GM18867 (cell line): ENCODE results near the gene LMAN1L.

ENCODE experiments used
- ATAC-seq: cut with Tn5 transposase; IDR thresholded peaks from one replicate; pipeline ENCODE4 v1.9.1; 2021; ENCODE audit warnings: mild to moderate bottlenecking, moderate library complexity; ENCODE audit not compliant: unreplicated experiment

Gene LMAN1L

DNA sequence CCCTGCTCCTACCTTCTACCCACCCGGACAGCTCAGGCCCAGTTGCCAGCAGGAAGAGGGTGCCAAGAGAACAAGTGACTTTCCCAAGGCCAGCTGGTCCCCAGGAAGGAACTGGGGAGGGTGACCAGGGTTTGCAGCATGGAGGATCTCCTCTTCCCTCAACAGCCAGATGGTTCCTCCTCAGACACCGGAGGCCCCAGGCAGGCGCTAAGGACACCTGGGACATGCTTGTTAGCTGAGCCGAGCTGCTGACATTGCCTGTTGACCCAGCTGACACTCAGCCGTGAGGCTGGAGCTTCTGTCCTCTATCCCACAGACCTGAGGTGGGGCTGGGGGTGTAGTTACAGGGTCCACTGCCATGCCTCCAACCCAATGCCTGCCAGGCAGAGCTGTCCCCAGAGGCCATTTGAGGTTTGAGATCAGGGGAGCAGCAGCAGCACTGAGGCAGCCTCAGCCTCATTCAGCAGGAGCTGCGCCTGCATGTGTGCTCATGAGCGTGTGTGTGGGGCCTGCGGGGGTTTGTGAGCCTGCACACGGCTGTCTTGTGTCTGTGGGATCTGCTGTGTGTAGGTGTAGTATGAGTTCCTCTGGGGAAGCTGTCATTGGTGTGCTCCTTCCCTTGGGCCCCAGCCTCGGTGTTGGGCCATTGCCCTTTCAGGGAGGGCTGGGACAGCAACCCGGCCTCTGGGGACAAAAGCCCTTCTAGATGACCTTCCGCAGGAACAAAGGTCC is 20.9 kb downstream of the LMAN1L start:
- ATAC-seq, result no peak

DNA sequence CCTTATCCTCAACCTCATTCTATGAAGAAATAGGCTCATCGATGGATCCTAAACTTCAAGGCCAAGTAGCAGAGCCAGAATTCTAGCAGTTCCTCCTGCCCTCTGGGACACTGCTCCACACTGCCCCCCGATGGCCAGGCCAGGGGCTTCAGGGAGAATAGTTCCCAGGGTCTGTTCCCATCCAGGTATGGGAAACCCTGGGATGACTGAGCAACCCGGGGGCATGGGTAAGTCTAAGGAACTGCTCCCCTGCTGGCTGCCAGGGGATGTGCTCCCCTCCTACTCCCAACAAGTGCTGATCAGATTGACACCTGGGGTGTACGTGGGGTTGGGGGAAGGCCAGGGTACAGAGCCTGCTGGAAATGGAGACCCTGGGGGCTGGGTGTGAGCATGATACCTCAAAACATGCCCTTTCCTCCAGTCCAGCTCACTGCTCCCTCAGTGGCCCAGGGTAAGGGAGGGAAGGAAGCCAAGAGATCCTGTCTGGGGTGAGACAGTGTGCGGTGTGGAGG is 22.7 kb downstream of the LMAN1L start:
- ATAC-seq, result no peak

DNA sequence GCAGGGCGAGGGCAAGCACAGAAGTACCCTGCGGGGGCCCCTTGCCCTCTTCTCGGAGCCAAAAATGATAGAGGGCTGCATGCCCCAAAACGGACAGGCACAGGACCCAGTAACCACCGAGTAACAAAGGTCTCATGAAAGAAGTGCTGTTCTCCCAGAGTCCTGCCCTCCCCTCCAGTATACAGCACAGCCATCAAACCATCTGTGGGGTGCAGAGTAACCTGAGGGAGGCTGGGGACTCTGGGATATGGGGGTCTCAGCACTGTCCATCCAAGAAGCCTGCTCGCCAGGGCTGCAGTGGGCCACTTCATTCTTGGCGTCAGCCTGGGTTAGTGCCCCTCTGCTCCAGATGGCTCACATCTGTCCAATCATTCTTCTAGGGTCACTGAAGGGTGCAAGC is 24.2 kb downstream of the LMAN1L start:
- no peak for ATAC-seq

DNA sequence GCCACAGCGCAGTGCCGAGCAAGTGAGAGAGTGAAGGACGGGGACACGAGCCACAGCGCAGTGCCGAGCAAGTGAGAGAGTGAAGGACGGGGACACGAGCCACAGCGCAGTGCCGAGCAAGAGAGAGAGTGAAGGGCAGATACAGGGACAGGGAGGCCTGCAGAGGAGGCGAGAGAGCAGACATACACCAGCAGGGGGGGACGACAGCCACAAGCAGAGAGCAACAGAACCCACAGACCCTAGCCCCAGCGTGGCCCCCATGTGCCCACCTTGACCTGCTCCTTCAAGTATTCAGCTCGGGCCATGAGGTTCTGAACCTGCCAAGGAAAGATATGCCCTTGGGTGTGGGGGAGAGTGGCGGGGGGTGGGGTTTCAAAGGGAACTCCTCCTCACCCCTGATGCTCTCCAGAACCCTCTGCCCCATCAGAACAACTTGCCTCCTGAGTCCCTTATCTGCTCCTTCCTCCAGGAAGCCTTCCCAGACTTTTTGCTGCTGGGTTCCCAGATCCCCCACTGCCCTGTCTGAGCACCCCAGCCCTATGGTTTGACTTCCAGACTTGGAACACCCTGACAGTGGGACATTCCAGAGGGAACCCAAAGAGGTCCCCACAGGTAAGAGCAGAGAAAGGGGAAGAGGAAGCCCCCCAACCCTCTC is 25.0 kb downstream of the LMAN1L start:
- no peak for ATAC-seq

DNA sequence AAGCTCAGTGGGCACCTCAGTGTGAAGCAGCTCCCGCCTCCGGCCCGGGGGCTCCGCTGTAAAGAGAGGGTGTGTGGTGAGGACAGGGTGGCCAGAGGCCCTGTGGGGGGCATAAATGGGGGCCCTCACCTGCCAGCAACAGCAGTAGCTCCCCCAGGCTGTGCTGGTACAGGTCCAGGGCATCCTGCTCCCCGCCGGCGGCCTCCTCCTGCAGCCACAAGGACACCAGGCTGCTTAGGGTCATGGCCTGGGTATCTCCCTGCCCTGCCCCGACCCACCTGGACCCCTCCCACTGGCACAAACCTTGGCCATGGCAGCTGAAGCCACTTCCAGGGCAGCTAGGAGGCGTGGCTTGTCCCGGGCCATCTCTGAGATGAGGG is 25.5 kb downstream of the LMAN1L start:
- no peak for ATAC-seq

DNA sequence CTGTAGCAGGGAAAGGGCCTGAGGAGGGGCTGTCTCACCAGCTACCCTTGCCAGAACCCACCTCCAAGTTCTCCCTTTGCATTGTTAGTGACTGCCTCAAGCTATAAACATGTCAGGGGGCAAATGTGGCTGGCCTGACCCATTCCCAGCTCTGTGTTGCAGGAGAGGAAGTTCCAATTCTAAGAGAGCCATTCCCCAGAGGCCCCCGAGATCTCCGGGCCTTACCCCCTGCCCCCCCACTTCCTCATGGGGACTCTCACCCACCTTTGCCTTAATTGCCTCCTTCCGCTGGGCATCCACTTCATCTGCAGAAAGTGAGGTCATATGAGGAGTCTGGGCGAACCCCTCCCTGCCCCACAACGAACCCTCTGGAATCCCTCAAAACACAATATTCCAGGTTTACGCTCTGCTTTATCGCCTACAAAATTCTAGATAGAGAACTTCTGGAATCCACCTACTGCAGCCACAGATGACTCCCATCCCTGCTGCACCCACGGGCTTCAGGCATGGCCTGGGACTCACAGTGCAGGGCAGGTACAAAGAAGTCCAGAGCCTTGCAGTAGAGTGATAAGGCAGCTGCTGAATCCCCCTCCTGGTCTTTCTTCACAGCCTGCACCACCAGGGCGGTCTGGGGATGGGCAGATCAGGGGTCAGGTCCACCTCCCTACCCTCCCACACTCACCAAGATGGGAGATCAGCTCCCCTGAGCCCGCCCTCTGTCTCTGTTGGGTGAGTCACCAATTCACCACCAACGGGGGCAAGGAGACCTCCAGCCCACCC is 26.3 kb downstream of the LMAN1L start:
- no peak for ATAC-seq

DNA sequence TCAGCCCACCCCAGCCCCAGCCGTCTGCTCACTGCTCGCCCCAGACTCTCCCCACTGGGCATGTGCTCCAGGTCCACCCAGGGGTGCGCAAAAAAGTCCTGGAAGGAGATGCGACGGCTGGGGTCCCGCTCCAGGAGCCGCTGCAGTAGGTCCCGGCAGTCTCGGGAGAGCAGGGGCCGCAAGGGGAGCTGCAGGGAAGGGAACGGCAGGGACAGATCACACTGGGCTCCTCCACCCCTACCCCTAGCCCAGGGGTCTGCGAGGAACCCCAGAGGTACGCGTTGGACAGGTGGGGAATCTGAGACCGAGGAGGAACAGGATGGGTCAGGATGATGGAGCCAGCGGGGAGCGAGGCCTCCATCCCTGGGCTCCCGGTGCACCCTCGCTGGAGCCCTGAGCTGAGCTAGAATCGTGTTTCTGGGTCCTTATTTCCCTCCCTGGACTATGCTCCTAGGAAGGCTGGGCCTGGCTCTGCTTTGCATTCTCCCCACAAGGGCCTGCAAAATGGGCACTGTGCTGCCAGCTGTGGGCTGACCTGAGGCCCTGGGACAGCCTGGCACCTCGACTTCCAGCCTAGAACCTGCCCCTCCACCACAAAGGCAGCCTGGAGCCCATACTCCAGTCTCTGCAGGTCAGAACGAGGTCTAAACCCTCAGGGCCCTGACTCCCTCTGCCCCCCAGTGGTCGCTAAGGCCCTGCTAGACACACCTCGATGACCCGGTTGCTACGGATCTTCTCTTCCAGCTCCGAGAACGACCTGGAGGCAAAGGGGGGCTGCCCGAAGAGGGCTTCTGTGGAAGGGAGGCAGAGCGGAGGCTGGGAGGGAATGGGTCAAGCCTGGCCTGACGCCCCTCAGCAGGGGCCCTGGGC is 27.1 kb downstream of the LMAN1L start:
- no peak for ATAC-seq

DNA sequence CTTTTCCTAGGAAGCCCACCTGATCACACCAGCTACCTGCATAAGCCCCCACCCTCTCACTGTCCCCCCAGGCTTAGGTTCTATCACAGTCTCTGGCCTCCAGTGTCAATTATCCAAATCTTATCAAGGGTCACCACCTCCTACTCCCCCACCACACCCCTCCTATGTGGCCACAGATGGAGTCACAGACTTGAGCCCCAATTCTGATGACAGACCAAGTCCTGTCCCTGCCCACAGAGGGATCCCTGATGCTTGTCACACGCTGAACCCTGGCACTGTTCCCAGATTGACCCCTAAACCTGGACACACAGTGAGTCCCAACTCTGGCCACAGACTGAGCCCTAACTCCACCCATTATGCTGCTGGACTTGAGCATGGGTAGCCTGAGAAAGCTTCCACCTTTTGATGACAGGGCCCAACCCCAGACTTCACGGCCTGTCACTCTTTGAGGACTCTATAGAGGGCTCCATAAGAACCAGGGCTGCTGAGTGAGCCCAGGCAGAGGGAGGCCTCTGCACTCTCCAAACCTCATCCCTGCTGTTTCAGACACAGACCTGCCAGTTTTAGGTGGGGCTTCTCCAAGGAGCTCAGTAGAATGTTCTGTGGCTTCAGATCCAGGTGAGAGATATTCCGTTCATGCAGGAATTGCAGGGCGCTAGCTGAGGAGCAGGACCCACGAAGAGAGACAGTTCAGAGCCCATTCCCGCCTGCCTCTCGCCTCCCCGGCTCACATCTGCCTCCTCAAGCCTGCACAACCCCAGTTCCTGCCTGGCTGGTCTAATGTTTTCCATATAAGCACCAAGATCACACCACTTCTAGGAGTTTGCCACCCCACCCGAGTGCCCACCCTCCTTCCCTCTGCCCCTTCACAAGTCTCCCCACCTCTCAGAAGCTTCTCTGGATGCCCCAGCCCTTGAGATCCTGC is 28.5 kb downstream of the LMAN1L start:
- no peak for ATAC-seq

DNA sequence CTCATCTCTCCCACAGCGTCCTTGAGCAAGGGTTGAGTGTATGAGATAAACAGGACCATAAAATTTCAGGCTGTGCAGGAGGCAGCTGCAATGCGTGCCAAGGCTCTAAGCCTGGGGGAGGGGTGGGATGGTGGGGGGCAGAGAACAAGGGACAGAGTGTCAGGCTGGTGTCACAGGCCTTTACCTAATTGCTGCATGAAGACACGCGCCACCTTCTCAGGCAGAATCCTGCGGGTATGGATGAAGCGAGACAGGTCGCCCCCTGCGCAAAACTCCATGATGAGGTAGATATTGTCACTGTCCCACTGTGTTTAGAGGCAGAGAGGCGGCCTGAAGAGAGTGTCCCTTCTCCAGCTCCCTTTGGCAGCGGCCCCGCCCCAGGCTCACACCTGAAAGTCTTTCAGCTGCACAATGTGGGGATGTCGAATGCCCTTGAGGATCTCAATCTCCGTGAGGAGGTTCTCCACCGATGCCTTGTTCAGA is 29.3 kb downstream of the LMAN1L start:
- ATAC-seq, result no peak

DNA sequence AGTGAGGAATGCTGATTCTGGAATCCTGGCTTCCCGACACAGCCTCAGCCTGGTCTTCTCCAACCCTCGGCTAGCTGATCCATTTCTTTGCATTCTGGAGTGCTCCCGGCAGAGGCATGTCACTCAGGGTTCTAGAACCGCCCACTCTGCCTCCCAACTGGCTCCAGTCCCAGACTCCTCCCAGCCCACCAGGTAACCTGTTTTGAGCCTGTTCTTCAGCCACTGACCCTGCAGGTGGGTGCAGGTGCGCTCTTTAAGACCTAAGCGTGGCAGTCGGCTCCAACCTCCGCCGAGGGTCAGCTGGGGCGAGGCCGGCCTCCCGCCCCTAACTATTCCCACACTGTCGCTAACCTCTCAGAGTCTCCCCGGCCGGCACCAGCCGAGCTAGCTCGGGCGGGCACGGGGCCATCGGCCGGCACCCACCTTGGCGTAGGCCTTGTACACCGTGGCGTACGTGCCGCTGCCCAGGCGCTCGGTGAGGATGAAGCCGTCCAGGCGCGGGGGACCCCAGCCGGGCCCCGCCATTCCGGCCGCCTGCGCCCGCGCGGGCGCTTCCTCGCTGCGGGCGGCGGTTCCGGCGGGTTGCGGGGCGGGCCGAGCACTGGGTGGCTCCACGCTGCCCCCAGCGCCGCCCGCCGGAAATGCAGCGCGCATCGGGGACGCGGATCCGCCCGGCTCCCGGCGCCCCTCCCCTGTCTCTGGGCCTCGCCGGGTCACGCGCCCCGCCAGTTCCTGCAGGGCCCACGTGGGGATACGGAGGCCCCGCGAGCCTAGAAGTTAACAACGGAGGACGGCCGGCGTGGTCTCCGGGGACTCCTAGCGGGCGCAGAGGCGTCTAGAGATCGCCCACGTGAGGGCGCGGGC is 30.2 kb downstream of the LMAN1L start, which contains the start of gene ULK3:
ULK3 (minus strand) TSS at position 576 of the 864 bp plus-strand sequence; CDS start at position 525, 51 bp downstream.
- peak; percentile 83 for ATAC-seq

DNA sequence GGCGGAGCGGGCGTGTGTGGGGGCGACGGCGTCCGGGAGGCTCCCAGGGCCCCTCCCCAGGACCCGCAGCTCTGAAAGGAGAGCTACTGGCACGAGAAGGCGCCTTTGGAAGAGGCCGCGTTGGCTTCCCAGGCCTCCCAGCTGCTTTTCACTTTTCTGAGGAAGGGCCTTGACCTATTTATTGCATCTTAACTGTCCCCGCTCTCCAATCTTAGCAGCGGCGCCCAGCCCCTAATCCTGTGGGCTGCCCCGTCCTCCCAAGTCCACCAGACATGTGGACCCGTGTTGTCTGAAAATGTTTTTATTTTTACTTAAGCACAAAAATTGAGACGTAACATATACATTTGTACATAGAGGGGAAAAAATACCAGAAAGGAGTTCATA is 30.8 kb downstream of the LMAN1L start:
- no peak for ATAC-seq

DNA sequence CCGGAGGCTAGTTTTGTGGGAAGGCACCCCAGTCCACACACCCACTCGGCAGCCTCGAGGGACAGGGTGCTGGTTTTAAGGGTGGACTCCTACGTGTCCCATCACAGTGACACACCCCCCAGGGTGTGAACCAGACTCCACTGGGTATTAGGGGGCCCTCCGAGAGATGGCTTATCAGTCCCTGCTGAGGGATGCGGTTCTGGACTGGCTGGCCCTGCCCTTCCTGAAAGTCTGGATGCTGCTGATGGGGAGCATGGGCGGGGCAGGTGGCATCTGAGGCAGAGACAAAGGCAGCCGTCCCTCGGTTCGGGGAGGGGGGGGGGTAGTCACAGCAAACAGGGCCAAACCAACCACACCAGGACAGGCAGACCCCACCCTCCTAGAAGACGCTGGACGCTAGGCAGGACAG is 31.3 kb downstream of the LMAN1L start:
- no peak for ATAC-seq

DNA sequence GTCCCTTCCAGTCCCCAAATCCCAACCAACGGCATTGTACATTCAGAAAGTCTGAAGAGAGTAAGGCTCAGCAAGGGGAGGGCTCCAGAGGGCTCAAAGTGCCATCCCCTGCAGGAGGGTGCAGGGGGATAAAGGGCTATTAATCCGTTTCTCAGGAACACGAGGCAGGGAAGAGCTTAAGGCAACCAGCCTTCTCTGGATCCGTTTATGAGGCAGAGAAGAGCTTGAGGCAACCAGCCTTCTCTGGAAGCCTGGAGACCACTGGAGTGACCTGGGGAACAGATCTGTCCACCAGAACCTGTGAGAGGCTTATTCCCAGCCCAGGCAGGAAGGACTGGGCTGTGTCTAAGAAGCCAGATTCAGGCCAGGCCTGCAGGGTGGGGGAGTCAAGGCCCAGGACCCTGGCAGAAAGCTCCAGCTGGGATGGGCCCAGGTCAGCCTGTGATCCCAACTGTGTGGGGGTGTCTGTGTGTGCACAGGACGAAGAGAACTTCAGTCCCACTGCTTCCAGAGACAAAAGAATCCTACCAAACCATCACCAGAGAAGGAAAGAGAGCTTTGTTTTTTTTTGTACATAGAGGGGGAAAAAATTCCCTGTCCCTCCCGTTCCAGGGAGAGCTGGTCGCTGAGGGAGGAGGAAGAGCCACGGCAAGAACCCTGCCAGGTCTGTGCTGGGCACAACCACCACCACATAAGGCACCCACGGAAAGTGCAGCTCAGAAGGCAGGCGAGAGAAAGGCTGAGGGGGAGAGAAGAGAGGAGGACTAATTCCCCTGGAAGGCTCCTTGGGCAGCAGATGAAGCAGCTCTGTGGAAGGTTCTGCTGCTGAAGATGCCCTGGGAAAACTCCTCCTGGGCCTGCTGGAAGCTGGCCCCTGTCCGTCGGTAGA is 31.9 kb downstream of the LMAN1L start:
- no peak for ATAC-seq

DNA sequence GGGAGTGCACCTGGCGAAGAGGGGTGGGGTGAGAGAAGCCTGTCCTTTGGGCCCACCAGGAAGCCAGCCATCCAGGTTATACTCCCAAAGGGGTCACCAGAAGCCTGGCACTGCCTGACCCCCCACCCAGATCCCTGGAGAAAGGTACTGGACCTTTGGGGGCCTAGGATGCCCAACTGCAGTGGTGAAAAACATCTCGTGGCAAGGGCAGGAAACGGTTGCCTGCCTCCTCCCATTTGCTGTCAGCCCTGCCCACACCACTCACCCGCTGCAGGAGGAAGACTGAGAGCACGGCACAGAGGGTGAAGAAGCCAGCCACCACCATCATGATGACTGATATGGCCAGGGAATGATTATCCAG is 32.6 kb downstream of the LMAN1L start:
- no peak for ATAC-seq

DNA sequence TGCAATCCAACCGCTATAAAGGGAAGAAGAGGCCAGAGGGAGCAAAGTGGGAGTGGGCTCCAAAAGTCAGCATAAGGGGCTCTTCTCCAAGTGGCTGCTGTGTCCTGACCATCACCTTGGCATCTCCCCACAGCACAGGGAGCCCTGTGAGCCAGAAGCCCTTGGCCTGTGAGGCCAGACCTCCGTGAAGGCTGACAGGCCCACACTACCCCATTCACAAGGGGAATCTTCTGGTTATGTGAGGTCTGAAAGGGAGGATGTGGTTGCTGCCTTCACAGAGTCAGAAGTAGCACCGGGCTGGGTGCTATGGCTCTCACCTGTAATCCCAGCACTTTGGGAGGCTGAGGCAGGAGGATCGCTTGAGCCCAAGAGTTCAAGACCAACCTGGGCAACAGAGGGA is 32.9 kb downstream of the LMAN1L start:
- ATAC-seq, result no peak

DNA sequence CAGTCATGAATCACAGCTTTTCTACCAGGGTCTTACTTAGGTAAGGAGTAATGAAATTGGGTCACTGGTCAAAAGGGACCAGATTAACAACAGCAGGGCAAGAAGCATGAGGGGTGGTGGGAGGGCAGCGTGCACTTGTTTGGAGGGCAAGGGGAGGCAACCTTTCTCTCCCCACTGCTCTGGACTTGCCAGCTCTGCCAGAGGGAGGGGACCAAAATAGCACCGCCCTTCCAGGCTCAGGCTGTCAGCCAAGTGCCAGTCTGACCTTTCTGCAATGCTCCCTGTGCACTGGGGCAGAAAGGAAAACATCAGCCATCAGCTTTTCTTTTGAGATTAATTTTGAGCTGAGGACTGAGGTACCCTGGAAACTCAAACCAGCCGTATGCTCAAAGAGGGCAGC is 34.8 kb downstream of the LMAN1L start:
- ATAC-seq, result no peak

DNA sequence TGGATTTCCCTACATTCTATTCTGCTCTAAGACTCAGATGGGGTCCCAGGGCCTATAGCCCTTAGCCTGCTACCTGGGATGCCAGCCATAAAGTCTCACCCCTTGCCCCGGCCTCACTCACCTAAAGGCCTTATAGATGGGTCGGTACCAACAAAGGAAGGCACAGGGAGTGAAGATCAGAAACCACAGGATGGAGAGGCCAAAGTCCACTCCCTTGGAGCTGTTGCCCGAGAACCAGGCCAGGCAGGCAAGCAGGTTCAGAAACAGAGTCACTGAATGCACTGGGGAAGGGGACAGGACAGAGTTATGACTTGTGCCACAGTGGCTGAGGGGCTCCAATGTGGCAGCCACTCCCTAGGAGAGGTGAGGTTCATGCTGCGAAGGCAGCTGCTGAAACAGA is 37.8 kb downstream of the LMAN1L start:
- ATAC-seq, result no peak

DNA sequence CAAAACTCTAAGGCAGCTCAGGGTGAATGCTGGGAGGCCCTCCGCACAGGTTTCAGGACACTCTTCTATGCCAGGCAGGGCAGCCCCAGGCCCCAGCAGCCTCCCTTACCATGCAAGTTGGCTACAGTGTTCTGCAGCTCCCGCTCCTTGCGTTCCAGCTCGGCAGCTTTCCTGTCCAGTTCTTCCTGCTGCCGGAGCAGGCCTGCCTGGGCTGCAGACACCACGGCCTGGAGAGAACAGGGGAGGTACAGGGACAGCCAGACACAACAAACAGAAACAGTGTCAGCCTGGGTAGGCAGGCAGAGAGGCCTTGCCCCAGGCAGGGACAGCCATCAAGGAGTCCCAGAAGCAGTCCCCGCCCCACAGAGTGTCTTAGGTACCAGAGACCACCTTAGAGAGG is 39.3 kb downstream of the LMAN1L start:
- no peak for ATAC-seq
